Activated T-helper 1 cell treated with anti-CD3 and anti-CD28 coated beads, Interleukin-12 subunit alpha, Interleukin-12 subunit beta, Interleukin-2, Interleukin-4 antibody, amounts not matched to agents 30 ng/mL and 10 ng/mL and 1 ng/mL, durations not matched to agents 14 hours and 24 hours and 36 hours (primary cell): ENCODE measurements around the gene RAPGEF2. TPM values are rescaled to one million over a fixed set of nuclear protein-coding genes. Genes with fewer than 3 reads are reported as not detected.

Source experiments
- DNase-seq: peaks from one replicate; pipeline ENCODE4 v3.0.0; 2021; ENCODE audit warnings: low spot score
- H3K27ac Mint-ChIP-seq: one replicate; pipeline ENCODE4 v1.8.0; 2021; ENCODE audit warnings: mild to moderate bottlenecking, mixed read lengths
- H3K27me3 Mint-ChIP-seq: one replicate; pipeline ENCODE4 v1.8.0; 2022; ENCODE audit warnings: mild to moderate bottlenecking, moderate library complexity, mixed read lengths; ENCODE audit not compliant: insufficient read depth
- H3K36me3 Mint-ChIP-seq: one replicate; pipeline ENCODE4 v1.8.0; 2021; ENCODE audit warnings: low read depth, mixed read lengths
- H3K4me1 Mint-ChIP-seq: one replicate; pipeline ENCODE4 v1.8.0; 2021; ENCODE audit warnings: low read depth, mixed read lengths
- H3K4me3 Mint-ChIP-seq: one replicate; pipeline ENCODE4 v1.8.0; 2021; ENCODE audit warnings: mild to moderate bottlenecking, moderate library complexity, mixed read lengths
- H3K9me3 Mint-ChIP-seq: one replicate; pipeline ENCODE4 v1.8.0; 2021; ENCODE audit warnings: mixed read lengths
- intact Hi-C: fragments of 100-400 bp; cut with micrococcal nuclease; formaldehyde crosslinking; loops from one replicate; pipeline ENCODE4 v1.15.1; 2024
- total RNA-seq: library from RNA; stranded (reverse); gene quantifications from 2 replicates; pipeline ENCODE4 v1.2.3, GENCODE V29; 2022

RAPGEF2 gene
- total RNA-seq, 1 donor from 2014 or later, result 27.5 TPM

GRCh38 chr4:159145318-159145991 is 42.6 kb downstream of the RAPGEF2 start:
- Mint-ChIP-seq H3K27ac (no peak overlapping the region), H3K9me3 (no peaks in the 10 kb centered on the region), H3K4me1 (peaks cover 5% of the 10 kb centered on the region), H3K4me3 (no peak overlapping the region), H3K27me3 (no peaks in the 10 kb centered on the region), H3K36me3 (no peaks in the 10 kb centered on the region)
- intact Hi-C loops, result no loop called here
- DNase-seq, result no peak

- Mint-ChIP-seq H3K36me3 (no peaks in the 10 kb centered on the region), H3K4me1 (peaks cover 10% of the 10 kb centered on the region), H3K27me3 (no peaks in the 10 kb centered on the region), H3K4me3 (no peak overlapping the region), H3K27ac (no peak overlapping the region), H3K9me3 (no peaks in the 10 kb centered on the region)
- DNase-seq, result no peak
- intact Hi-C loops, result no loop called here
Measured at GRCh38 chr4:159145992-159146330, 43.1 kb downstream of the RAPGEF2 start.

- no peak for DNase-seq
- Mint-ChIP-seq H3K27ac (no peak overlapping the region), H3K27me3 (no peaks in the 10 kb centered on the region), H3K4me1 (peaks cover 10% of the 10 kb centered on the region), H3K4me3 (no peak overlapping the region), H3K9me3 (no peaks in the 10 kb centered on the region), H3K36me3 (no peaks in the 10 kb centered on the region)
- intact Hi-C loops, result no loop called here
Measured at GRCh38 chr4:159146488-159146887, 43.6 kb downstream of the RAPGEF2 start.

GRCh38 chr4:159148441-159148840 is 45.6 kb downstream of the RAPGEF2 start:
- intact Hi-C loops, result no loop called here
- H3K36me3 Mint-ChIP-seq, result no peaks in the 10 kb centered on the region
- no peak for DNase-seq
- peaks cover 10% of the 10 kb centered on the region for H3K4me1 Mint-ChIP-seq
- H3K27ac Mint-ChIP-seq, result no peak overlapping the region
- no peak overlapping the region for H3K4me3 Mint-ChIP-seq
- no peaks in the 10 kb centered on the region for H3K27me3 Mint-ChIP-seq
- no peaks in the 10 kb centered on the region for H3K9me3 Mint-ChIP-seq

GRCh38 chr4:159149666-159150065 is 46.8 kb downstream of the RAPGEF2 start:
- H3K4me1 Mint-ChIP-seq, result peaks cover 5% of the 10 kb centered on the region
- no peak overlapping the region for H3K4me3 Mint-ChIP-seq
- H3K27ac Mint-ChIP-seq, result no peak overlapping the region
- H3K36me3 Mint-ChIP-seq, result no peaks in the 10 kb centered on the region
- intact Hi-C loops, result no loop called here
- DNase-seq, result no peak
- no peaks in the 10 kb centered on the region for H3K27me3 Mint-ChIP-seq
- no peaks in the 10 kb centered on the region for H3K9me3 Mint-ChIP-seq

- intact Hi-C loops, result no loop called here
- Mint-ChIP-seq H3K9me3 (no peaks in the 10 kb centered on the region), H3K36me3 (no peaks in the 10 kb centered on the region)
Measured at GRCh38 chr4:159150396-159150795, 47.5 kb downstream of the RAPGEF2 start.

GRCh38 chr4:159150821-159151390 is 48.0 kb downstream of the RAPGEF2 start:
- H3K4me3 Mint-ChIP-seq, result no peak overlapping the region
- no peak for DNase-seq
- H3K27ac Mint-ChIP-seq, result no peak overlapping the region
- intact Hi-C loops, result no loop called here
- no peaks in the 10 kb centered on the region for H3K27me3 Mint-ChIP-seq
- no peaks in the 10 kb centered on the region for H3K9me3 Mint-ChIP-seq
- H3K36me3 Mint-ChIP-seq, result no peaks in the 10 kb centered on the region
- H3K4me1 Mint-ChIP-seq, result peaks cover 9% of the 10 kb centered on the region

More at GRCh38 chr4:159150396-159150795, 47.5 kb downstream of the RAPGEF2 start:
- Mint-ChIP-seq H3K4me1 (peaks cover 9% of the 10 kb centered on the region), H3K27me3 (no peaks in the 10 kb centered on the region), H3K4me3 (no peak overlapping the region), H3K27ac (no peak overlapping the region)
- no peak for DNase-seq

GRCh38 chr4:159151689-159152088 is 48.8 kb downstream of the RAPGEF2 start:
- intact Hi-C loops, result no loop called here
- Mint-ChIP-seq H3K27ac (no peak overlapping the region), H3K4me1 (peaks cover 9% of the 10 kb centered on the region), H3K36me3 (no peaks in the 10 kb centered on the region), H3K27me3 (no peaks in the 10 kb centered on the region), H3K4me3 (no peak overlapping the region), H3K9me3 (no peaks in the 10 kb centered on the region)
- DNase-seq, result no peak

- Mint-ChIP-seq H3K4me1 (peaks cover 9% of the 10 kb centered on the region), H3K27me3 (no peaks in the 10 kb centered on the region), H3K36me3 (no peaks in the 10 kb centered on the region), H3K4me3 (no peak overlapping the region), H3K27ac (no peak overlapping the region), H3K9me3 (no peaks in the 10 kb centered on the region)
- intact Hi-C loops, result no loop called here
- DNase-seq, result no peak
Measured at GRCh38 chr4:159152181-159152580, 49.3 kb downstream of the RAPGEF2 start.

GRCh38 chr4:159153669-159154068 is 50.8 kb downstream of the RAPGEF2 start:
- intact Hi-C loops, result no loop called here
- H3K36me3 Mint-ChIP-seq, result no peaks in the 10 kb centered on the region
- no peak overlapping the region for H3K27ac Mint-ChIP-seq
- H3K4me3 Mint-ChIP-seq, result no peak overlapping the region
- no peaks in the 10 kb centered on the region for H3K9me3 Mint-ChIP-seq
- no peak for DNase-seq
- H3K4me1 Mint-ChIP-seq, result peaks cover 9% of the 10 kb centered on the region
- H3K27me3 Mint-ChIP-seq, result no peaks in the 10 kb centered on the region

- intact Hi-C loops, result no loop called here
- Mint-ChIP-seq H3K4me3 (no peak overlapping the region), H3K9me3 (no peaks in the 10 kb centered on the region), H3K4me1 (peaks cover 9% of the 10 kb centered on the region), H3K36me3 (no peaks in the 10 kb centered on the region), H3K27me3 (no peaks in the 10 kb centered on the region), H3K27ac (no peak overlapping the region)
- no peak for DNase-seq
Measured at GRCh38 chr4:159155119-159155518, 52.2 kb downstream of the RAPGEF2 start.

- H3K27ac Mint-ChIP-seq, result no peak overlapping the region
- DNase-seq, result no peak
- no peak overlapping the region for H3K4me3 Mint-ChIP-seq
- peaks cover 9% of the 10 kb centered on the region for H3K4me1 Mint-ChIP-seq
- H3K27me3 Mint-ChIP-seq, result no peaks in the 10 kb centered on the region
- no peaks in the 10 kb centered on the region for H3K36me3 Mint-ChIP-seq
- H3K9me3 Mint-ChIP-seq, result no peaks in the 10 kb centered on the region
- intact Hi-C loops, result no loop called here
Measured at GRCh38 chr4:159158083-159158617, 55.3 kb downstream of the RAPGEF2 start.

- Mint-ChIP-seq H3K27me3 (no peaks in the 10 kb centered on the region), H3K9me3 (no peaks in the 10 kb centered on the region), H3K27ac (no peak overlapping the region), H3K36me3 (no peaks in the 10 kb centered on the region), H3K4me1 (peaks cover 9% of the 10 kb centered on the region), H3K4me3 (no peak overlapping the region)
- DNase-seq, result no peak
- intact Hi-C loops, result no loop called here
Measured at GRCh38 chr4:159158985-159159384, 56.1 kb downstream of the RAPGEF2 start.
